Measurements from ENCODE around the gene HDGFL2. TPM values are rescaled to one million over a fixed set of nuclear protein-coding genes. Genes with fewer than 3 reads are reported as not detected.

HDGFL2 gene
- total and polyA plus RNA-seq, 10 of the 15 experiments (the other 5 are each of a cell fraction or from before 2014, with no cell fraction given): 0.16 to 56.9 (median 25.3) TPM

- no peak overlapping the region for H2AFZ ChIP-seq (ENCODE audit: control insufficient read depth, low read depth, low read length)
- H3K4me3 ChIP-seq: no peak overlapping the region
- H3K79me2 ChIP-seq (ENCODE audit: control insufficient read depth, insufficient read depth, low read length): no peaks in the 10 kb centered on the region
- H3K4me2 ChIP-seq (ENCODE audit: control insufficient read depth, insufficient read depth): no peak overlapping the region
- ATAC-seq (no peak), FAIRE-seq (no peak), DNase-seq (ENCODE audit: low read depth, low spot score) (no peak)
- no TSS peak for BruUV-seq (replicated peaks)
- no peaks in the 10 kb centered on the region for H3K9me3 ChIP-seq (replicated peaks; ENCODE audit: control insufficient read depth, insufficient read depth, low read length)
- ChIA-PET SMC1A (ENCODE audit: uncharacterized antibody, unreplicated experiment) (no interaction called here), CTCF (no interaction called here), RAD21 (ENCODE audit: unreplicated experiment) (no interaction called here), POLR2A (interaction anchor here (0.6 kb wide), 1 partner anchor 253 kb away, joined by 3 read pairs; no protein-coding TSS in a partner anchor)
- no peak overlapping the region for H3K27ac ChIP-seq (ENCODE audit: control insufficient read depth, insufficient read depth)
- intact Hi-C loops (cut with micrococcal nuclease; ENCODE audit: unreplicated experiment): no loop called here
- H3K4me1 ChIP-seq (ENCODE audit: control insufficient read depth, insufficient read depth, low read length): no peaks in the 10 kb centered on the region
- no peaks in the 10 kb centered on the region for H4K20me1 ChIP-seq (ENCODE audit: control insufficient read depth, insufficient read depth)
- H3K36me3 ChIP-seq (ENCODE audit: control insufficient read depth in 2 of 2, insufficient read depth in 2 of 2, low read length in 1 of 2): no peaks in the 10 kb centered on the region; a peak in 2 of 4 replicates
- 83% methylated on average over 21 of the region's 25 CpGs for WGBS (ENCODE audit: insufficient coverage, insufficient replicate concordance, low lambda C conversion rate, missing lambda C conversion rate)
- no peak overlapping the region for H3K9ac ChIP-seq (ENCODE audit: control insufficient read depth, insufficient read depth, low read length)
- no peaks in the 10 kb centered on the region for H3K27me3 ChIP-seq (replicated peaks in 1 of 2; ENCODE audit: control insufficient read depth in 2 of 2, insufficient read depth in 2 of 2, low read length in 1 of 2)
- in situ Hi-C loops (cut with MboI): no loop called here
- TF ChIP-seq SMAD1 (IDR thresholded peaks at IDR 0.05; ENCODE audit: low read depth, partially characterized antibody) (no peak), STAT3 (IDR thresholded peaks at IDR 0.05; ENCODE audit: low read depth, low read length) (no peak), PML (IDR thresholded peaks at IDR 0.05; ENCODE audit: low read length) (no peak), MXI1 (IDR thresholded peaks at IDR 0.05; ENCODE audit: low read depth, low read length) (no peak), CBX3 (IDR thresholded peaks at IDR 0.05; ENCODE audit: borderline replicate concordance, low read depth) (no peak), SIN3A (IDR thresholded peaks at IDR 0.05; ENCODE audit: low read depth, low read length) (no peak), ELK1 (IDR thresholded peaks at IDR 0.05; ENCODE audit: low read depth, low read length) (no peak), IRF3 (IDR thresholded peaks at IDR 0.05) (no peak)
Measured at GRCh38 chr19:4503132-4503824, 31.2 kb downstream of the HDGFL2 start.

All from GM12878 (cell line).